ENCODE results near the gene KIAA0753.

The KIAA0753 gene

DNA sequence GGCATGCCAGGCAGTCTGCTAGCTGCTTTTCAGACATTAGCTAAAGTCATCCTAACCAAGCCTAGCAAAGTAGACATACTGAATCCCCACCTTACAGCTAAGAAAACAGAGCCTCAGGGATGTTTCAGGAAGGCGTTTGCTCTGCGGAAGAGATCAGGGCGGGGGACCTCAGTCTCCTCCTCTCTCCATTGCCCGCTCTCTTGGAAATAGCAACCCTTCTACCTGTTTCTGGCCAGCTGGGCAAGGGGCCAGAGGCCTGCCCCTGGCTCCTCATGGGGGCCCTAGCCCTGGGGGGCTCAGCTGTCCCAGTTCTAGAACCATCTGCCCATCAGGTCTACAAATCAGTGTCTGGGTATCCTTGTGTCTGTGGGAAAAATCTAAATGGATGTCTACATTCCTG is 98.6 kb downstream of the KIAA0753 start:
- peaks cover 14% of the 10 kb centered on the region; the same call in 1 of the 2 replicates for H3K4me1 ChIP-seq (ENCODE audit: insufficient read depth, low read length)
- no peaks in the 10 kb centered on the region for H3K9me3 ChIP-seq (ENCODE audit: control insufficient read depth, insufficient read depth, low read length)
- no peak overlapping the region for H3K9ac ChIP-seq (ENCODE audit: low read depth, low read length)
- no peaks in the 10 kb centered on the region for H3K36me3 ChIP-seq (ENCODE audit: insufficient read depth, low read length)

DNA sequence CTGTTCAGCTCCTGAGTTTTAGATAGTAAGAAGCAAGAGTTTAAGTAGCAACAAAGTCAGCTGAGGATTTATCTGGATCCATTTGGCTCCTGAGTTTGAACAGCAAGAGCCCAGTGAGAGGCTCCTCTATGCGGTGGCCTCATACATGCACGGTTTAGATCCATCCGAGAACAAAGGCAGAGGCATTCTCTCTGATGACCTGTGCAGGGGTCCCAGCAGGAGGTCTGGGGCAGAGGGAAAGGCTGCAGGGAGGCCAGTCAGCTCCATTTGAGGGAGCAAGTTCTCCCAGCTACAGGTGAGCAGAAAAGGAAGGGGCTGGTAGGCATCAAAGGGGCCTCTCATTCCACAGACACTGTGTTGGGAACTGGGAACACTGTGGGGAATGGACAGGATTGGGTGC is 100.6 kb downstream of the KIAA0753 start:
- no peaks in the 10 kb centered on the region for H3K9me3 ChIP-seq (ENCODE audit: control insufficient read depth, insufficient read depth, low read length)
- H3K9ac ChIP-seq (ENCODE audit: low read depth, low read length): no peak overlapping the region
- peaks cover 11% of the 10 kb centered on the region; the same call in 1 of the 2 replicates for H3K4me1 ChIP-seq (ENCODE audit: insufficient read depth, low read length)
- no peaks in the 10 kb centered on the region for H3K36me3 ChIP-seq (ENCODE audit: insufficient read depth, low read length)

DNA sequence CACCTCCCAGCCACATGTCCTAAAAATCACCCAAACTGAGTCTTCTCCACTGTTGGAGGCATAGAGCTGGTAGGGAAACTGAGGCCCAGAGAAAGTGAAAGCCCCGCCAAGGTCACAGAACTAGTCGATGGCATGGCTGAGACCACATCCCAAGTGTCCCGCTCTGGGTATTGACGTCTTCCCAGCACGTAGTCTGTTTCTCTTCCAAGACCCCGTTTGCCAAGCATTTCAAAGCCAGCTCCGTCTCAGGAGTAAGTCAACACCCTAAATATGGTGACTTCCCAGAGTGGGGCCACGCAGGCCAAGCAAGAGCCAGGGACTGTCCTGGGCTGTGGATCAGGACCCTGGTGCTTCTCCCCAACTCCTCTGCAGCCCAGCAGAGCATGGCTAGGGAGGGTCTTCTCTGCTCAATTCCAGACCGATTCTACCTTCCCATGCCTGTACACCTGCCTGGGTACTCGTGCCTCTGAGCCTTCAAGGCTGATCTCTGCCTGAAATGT is 103.9 kb downstream of the KIAA0753 start:
- Histone ChIP-seq H3K4me1 (ENCODE audit: insufficient read depth, low read length) (peaks cover 6% of the 10 kb centered on the region; the same call in 1 of the 2 replicates), H3K9ac (ENCODE audit: low read depth, low read length) (no peak overlapping the region), H3K9me3 (ENCODE audit: control insufficient read depth, insufficient read depth, low read length) (no peaks in the 10 kb centered on the region), H3K36me3 (ENCODE audit: insufficient read depth, low read length) (no peaks in the 10 kb centered on the region)

DNA sequence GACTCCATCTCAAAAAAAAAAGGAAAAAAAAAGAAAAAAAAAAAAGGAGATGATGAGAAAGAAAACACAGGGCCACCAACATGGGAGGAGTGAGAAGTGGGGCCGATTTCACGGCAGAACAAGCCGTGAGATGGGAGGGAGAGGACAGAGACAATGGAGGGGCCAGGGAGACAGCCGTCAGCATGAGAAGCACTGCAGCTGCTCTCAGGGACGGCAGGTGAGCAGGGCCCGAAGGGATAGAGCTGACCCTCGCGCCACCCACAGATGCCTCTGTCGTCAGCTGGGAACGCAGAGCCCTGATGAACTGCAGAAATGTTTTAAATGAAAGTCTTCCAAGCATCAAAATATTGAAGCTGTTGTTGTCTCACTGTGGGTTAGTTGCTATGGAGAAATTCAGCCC is 104.5 kb downstream of the KIAA0753 start:
- H3K9me3 ChIP-seq (ENCODE audit: control insufficient read depth, insufficient read depth, low read length): no peaks in the 10 kb centered on the region
- H3K9ac ChIP-seq (ENCODE audit: low read depth, low read length): no peak overlapping the region
- H3K36me3 ChIP-seq (ENCODE audit: insufficient read depth, low read length): no peaks in the 10 kb centered on the region
- peaks cover 3% of the 10 kb centered on the region; the same call in 1 of the 2 replicates for H3K4me1 ChIP-seq (ENCODE audit: insufficient read depth, low read length)

DNA sequence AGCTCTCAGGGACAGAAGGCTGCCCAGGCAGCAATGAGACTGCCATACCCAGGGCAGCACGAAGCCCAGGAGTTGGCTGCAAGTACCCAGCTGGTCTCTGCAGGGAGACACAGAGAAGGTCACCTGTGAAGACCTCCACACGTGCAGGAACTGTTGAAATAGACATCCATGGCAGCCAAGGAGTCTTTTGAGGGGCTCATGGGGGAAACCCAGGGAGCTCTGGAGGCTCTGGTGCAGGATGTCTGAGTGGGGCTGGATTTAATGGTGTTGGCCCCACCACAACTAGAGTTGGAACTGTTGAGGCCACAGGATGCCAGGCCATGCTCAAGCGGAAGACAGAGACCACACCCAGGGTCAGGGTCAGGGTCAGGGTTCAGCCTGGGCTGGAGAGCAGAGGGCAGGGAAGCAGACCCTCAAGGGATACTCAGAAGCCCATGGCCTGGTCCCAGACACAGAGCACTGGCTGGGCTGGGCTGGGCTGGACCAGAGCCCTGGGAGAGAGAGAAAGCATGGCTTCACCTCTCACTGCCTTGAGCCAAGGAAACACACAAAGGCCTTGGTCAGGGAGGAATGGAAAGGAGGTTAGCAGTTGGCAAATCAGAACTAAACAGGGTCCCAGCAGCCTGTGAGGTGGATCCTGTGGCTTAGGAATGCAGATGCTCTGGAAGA is 105.5 kb downstream of the KIAA0753 start:
- H3K9ac ChIP-seq (ENCODE audit: low read depth, low read length): no peak overlapping the region

DNA sequence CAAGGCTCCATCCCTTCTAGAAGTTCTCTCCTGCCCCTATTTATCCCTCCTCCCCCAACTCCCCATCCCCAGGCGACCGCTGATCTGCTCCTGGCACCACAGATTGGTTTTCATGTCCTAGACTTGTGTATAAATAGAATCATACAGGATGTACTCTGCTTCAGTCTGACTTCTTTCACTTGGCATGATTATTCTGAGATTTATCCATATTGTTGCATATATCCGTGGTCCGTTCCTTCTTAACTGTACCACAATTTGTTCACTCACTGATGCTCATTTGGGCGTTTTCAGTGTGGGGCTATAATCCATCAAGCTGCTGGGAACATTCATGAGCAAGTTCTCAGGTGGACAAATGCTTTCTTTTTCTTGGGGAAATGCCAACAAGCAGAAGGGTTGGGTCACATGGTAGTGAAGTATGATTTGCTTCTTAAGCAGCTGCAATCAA is 108.0 kb downstream of the KIAA0753 start:
- Histone ChIP-seq H3K36me3 (ENCODE audit: insufficient read depth, low read length) (no peaks in the 10 kb centered on the region), H3K9ac (ENCODE audit: low read depth, low read length) (no peak overlapping the region), H3K4me1 (ENCODE audit: insufficient read depth, low read length) (peaks cover 13% of the 10 kb centered on the region), H3K9me3 (ENCODE audit: control insufficient read depth, insufficient read depth, low read length) (no peaks in the 10 kb centered on the region)

More for the DNA sequence above, 105.5 kb downstream of the KIAA0753 start:
- no peaks in the 10 kb centered on the region for H3K9me3 ChIP-seq (ENCODE audit: control insufficient read depth, insufficient read depth, low read length)
- H3K36me3 ChIP-seq (ENCODE audit: insufficient read depth, low read length): no peaks in the 10 kb centered on the region
- peaks cover 9% of the 10 kb centered on the region for H3K4me1 ChIP-seq (ENCODE audit: insufficient read depth, low read length)

DNA sequence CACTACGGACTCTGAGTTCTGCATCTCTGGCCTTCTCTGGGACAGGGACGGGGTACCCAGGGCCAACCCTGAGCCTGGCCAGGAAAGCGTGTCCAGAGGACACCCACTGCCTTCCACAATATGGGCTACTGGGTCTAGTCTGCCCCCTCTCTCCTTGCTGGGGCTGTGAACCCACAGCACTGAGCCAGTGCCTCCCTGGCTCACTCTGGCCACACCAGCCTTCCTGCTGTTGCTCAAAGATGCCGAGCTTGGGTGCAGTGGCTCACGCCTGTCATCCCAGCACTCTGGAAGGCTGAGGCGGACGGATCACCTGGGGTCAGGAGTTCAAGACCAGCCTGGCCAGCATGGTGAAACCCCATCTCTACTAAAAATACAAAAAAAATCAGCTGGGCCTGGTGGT is 108.9 kb downstream of the KIAA0753 start:
- Histone ChIP-seq H3K9me3 (ENCODE audit: control insufficient read depth, insufficient read depth, low read length) (no peaks in the 10 kb centered on the region), H3K4me1 (ENCODE audit: insufficient read depth, low read length) (peaks cover 13% of the 10 kb centered on the region), H3K36me3 (ENCODE audit: insufficient read depth, low read length) (no peaks in the 10 kb centered on the region), H3K9ac (ENCODE audit: low read depth, low read length) (no peak overlapping the region)

DNA sequence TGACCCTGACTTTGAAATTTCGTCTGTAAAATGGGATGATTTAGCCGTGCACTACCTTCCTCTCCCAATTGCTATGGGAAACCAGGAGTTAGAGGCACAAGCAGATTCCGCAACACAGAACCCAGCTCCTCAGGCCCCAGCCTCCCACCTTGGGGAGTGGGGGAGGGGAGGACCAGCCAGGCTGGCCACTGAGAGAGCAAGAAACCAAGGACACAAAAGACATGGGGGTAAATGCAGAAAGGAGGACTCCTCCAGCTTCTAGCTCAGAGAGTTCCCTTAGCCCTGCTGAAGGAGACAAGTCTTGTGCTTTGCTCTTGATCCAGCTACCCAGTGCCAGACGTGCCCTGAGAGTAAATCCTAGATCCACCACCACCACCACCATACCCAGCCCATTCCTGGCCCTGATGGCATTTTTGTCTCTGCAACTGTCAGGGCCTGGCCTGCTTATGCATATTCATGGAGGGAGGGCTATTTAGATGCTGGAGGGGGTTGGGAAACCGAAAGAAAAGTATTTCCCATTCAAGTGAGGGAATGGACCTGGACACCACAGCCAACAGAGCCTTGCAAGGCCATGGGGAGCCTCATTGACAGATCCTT is 110.1 kb downstream of the KIAA0753 start:
- H3K4me1 ChIP-seq (ENCODE audit: insufficient read depth, low read length): peaks cover 13% of the 10 kb centered on the region
- H3K36me3 ChIP-seq (ENCODE audit: insufficient read depth, low read length): no peaks in the 10 kb centered on the region
- no peaks in the 10 kb centered on the region for H3K9me3 ChIP-seq (ENCODE audit: control insufficient read depth, insufficient read depth, low read length)
- H3K9ac ChIP-seq (ENCODE audit: low read depth, low read length): no peak overlapping the region

DNA sequence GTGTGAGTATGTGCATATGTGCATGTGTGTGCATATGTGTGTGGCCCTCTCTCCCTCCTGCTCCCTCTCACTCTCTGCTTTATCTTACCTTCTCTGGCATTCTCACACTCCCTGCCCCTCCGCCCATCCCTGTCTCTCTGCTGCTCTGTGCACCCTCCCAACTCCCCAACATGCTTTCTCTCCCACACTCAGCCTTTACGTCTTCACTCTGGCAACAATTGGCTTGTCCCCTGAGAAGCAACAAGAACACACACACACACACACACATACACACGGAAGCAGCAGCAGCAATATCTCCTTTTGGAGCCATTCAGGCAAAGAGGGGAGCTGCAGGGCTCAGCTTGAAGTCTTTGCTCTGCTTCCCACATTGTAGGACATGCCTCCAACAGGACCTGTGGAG is 112.0 kb downstream of the KIAA0753 start:
- Histone ChIP-seq H3K9me3 (ENCODE audit: control insufficient read depth, insufficient read depth, low read length) (no peaks in the 10 kb centered on the region), H3K36me3 (ENCODE audit: insufficient read depth, low read length) (no peaks in the 10 kb centered on the region), H3K4me1 (ENCODE audit: insufficient read depth, low read length) (peaks cover 18% of the 10 kb centered on the region), H3K9ac (ENCODE audit: low read depth, low read length) (no peak overlapping the region)
